HCT116 (cell line): ENCODE measurements around the gene RBM25. TPM values are rescaled to one million over a fixed set of nuclear protein-coding genes. Genes with fewer than 3 reads are reported as not detected.
A peak's percentile ranks its signal among the peaks of the same experiment; 100 is the strongest.

Experiments
- ATAC-seq: fragments of 200-7000 bp; cut with Tn5 transposase; 2 replicates; pipeline ENCODE4 v1.9.1; 2020; ENCODE audit warnings: mild to moderate bottlenecking, moderate library complexity
- BruUV-seq: library from RNA; stranded (reverse); fragments of 400-500 nt; replicated peaks from 2 replicates; lab custom pipeline; 2021; lab: Mats Ljungman, UMichigan
- CTCF ChIA-PET: fragments of 300-600 bp; sonication (Branson Sonifier 250); formaldehyde crosslinking; loops from one replicate; lab custom pipeline; 2021; ENCODE audit warnings: antibody characterized with exemption; lab: Charles Lee
- POLR2A ChIA-PET: fragments of 300-600, 350-600 bp; sonication (Branson Sonifier 250); formaldehyde crosslinking; loops from one replicate; lab custom pipeline; 2021; ENCODE audit warnings: antibody characterized with exemption; lab: Charles Lee
- RAD21 ChIA-PET, 2 experiments: fragments of 300-600 bp; sonication (Branson Sonifier 250); formaldehyde crosslinking; loops; one replicate each; lab custom pipeline; 2023; ENCODE audit warnings: low total read pairs in 2 of 2; ENCODE audit not compliant: uncharacterized antibody in 2 of 2, unreplicated experiment in 2 of 2, low non-redundant PET in 1 of 2; lab: Charles Lee
- DNase-seq: peaks from one replicate; pipeline ENCODE4 v3.0.0-alpha.2; 2010; ENCODE audit warnings: low read depth, low spot score
- H2AFZ ChIP-seq: fragments of 200-600 bp; shearing (Covaris generic), sonication (generic); 2 replicates; pipeline ENCODE4 v1.6.1; 2017; ENCODE audit warnings: low read depth, mixed run types, mixed read lengths, antibody characterized with exemption, low read length; ENCODE audit not compliant: poor library complexity, severe bottlenecking
- H3K27ac ChIP-seq: 2 replicates; pipeline ENCODE4 v1.5.1; 2012; ENCODE audit warnings: low read depth, low read length
- H3K27me3 ChIP-seq: fragments of 200-600 bp; sonication (generic); 2 replicates; pipeline ENCODE4 v1.6.1; 2016; ENCODE audit warnings: mixed run types, low read length, mixed read lengths; ENCODE audit not compliant: insufficient read depth
- H3K36me3 ChIP-seq, 2 experiments: fragments of 200-500 bp in 1 of 2; fragments of 200-600 bp in 1 of 2; sonication (Bioruptor generic) in 1 of 2; sonication (generic) in 1 of 2; 2 replicates each; pipeline versions ENCODE4 v1.5.1 to v1.6.1; 2014 to 2016; ENCODE audit warnings: low read length in 2 of 2, inconsistent platforms in 1 of 2, mixed read lengths in 1 of 2, mixed run types in 1 of 2; ENCODE audit not compliant: insufficient read depth in 2 of 2, control insufficient read depth in 1 of 2
- H3K4me1 ChIP-seq, 2 experiments: fragments of 200-600 bp in 1 of 2; sonication (generic) in 1 of 2; 2 replicates each; pipeline versions ENCODE4 v1.5.1 to v1.6.1; 2012 to 2017; ENCODE audit warnings: low read length in 2 of 2, inconsistent platforms in 1 of 2, mild to moderate bottlenecking in 1 of 2, mixed read lengths in 1 of 2, mixed run types in 1 of 2, moderate library complexity in 1 of 2; ENCODE audit not compliant: insufficient read depth in 2 of 2, control insufficient read depth in 1 of 2
- H3K4me2 ChIP-seq: fragments of 200-600 bp; sonication (generic); 2 replicates; pipeline ENCODE4 v1.6.1; 2017; ENCODE audit warnings: mixed run types, low read length, mixed read lengths
- H3K4me3 ChIP-seq, 2 experiments: fragments of 200-600 bp in 1 of 2; sonication (generic) in 1 of 2; replicated peaks in 1 of 2; 2 replicates each; pipeline ENCODE4 v1.5.1; 2011 to 2016; ENCODE audit warnings: low read length in 2 of 2, control low read depth in 1 of 2, low read depth in 1 of 2, mild to moderate bottlenecking in 1 of 2, mixed read lengths in 1 of 2, mixed run types in 1 of 2
- H3K79me2 ChIP-seq: fragments of 200-600 bp; sonication (generic); 2 replicates; pipeline ENCODE4 v1.6.1; 2017; ENCODE audit warnings: mild to moderate bottlenecking, mixed run types, low read length, moderate library complexity, mixed read lengths; ENCODE audit not compliant: insufficient read depth
- H3K9ac ChIP-seq: fragments of 200-600 bp; sonication (generic); 2 replicates; pipeline ENCODE4 v1.6.1; 2016; ENCODE audit warnings: low read length, mixed read lengths
- H3K9me2 ChIP-seq: fragments of 200-600 bp; sonication (generic), shearing (Covaris generic); 2 replicates; pipeline ENCODE4 v1.6.1; 2017; ENCODE audit warnings: mixed run types, mild to moderate bottlenecking, moderate library complexity; ENCODE audit not compliant: insufficient read depth
- H3K9me3 ChIP-seq, 2 experiments: fragments of 200-500 bp in 1 of 2; fragments of 200-600 bp in 1 of 2; sonication (Bioruptor generic) in 1 of 2; sonication (generic) in 1 of 2; 2 replicates each; pipeline ENCODE4 v1.6.1; 2014 to 2017; ENCODE audit warnings: low read length in 2 of 2, mixed read lengths in 2 of 2, inconsistent platforms in 1 of 2, low read depth in 1 of 2, mild to moderate bottlenecking in 1 of 2, mixed run types in 1 of 2, moderate library complexity in 1 of 2; ENCODE audit not compliant: control insufficient read depth in 1 of 2, insufficient read depth in 1 of 2
- H4K20me1 ChIP-seq: fragments of 200-600 bp; sonication (generic), shearing (Covaris generic); 2 replicates; pipeline ENCODE4 v1.6.1; 2017; ENCODE audit warnings: mixed run types, mild to moderate bottlenecking, moderate library complexity; ENCODE audit not compliant: insufficient read depth
- CBX3 ChIP-seq: IDR thresholded peaks from 2 replicates; pipeline ENCODE4 v1.6.1; 2012; ENCODE audit warnings: low read depth
- CEBPB ChIP-seq: IDR thresholded peaks from 2 replicates; pipeline ENCODE4 v1.6.1; 2012; ENCODE audit warnings: low read depth
- ELF1 ChIP-seq: IDR thresholded peaks from 2 replicates; pipeline ENCODE4 v1.6.1; 2012; ENCODE audit warnings: low read depth, borderline replicate concordance
- FOSL1 ChIP-seq: IDR thresholded peaks from 2 replicates; pipeline ENCODE4 v1.6.1; 2012; ENCODE audit warnings: low read depth
- MAX ChIP-seq: IDR thresholded peaks from 2 replicates; pipeline ENCODE4 v1.6.1; 2012
- POLR2AphosphoS5 ChIP-seq: IDR thresholded peaks from 2 replicates; pipeline ENCODE4 v1.6.1; 2011; ENCODE audit warnings: mild to moderate bottlenecking, low read depth, low read length, moderate library complexity
- RAD21 ChIP-seq: IDR thresholded peaks from 2 replicates; pipeline ENCODE4 v1.6.1; 2012; ENCODE audit warnings: low read depth, mild to moderate bottlenecking
- REST ChIP-seq: IDR thresholded peaks from 2 replicates; pipeline ENCODE4 v1.6.1; 2012; ENCODE audit warnings: low read depth
- SRF ChIP-seq: IDR thresholded peaks from 2 replicates; pipeline ENCODE4 v1.6.1; 2012; ENCODE audit warnings: low read depth
- TCF7L2 ChIP-seq: IDR thresholded peaks from 2 replicates; pipeline ENCODE4 v1.7.0; 2011; ENCODE audit warnings: borderline replicate concordance, inconsistent platforms; ENCODE audit not compliant: insufficient read depth, insufficient read length; ENCODE audit errors: extremely low read depth
- YY1 ChIP-seq: IDR thresholded peaks from 2 replicates; pipeline ENCODE4 v1.6.1; 2011; ENCODE audit warnings: low read length, low read depth, moderate library complexity, mild to moderate bottlenecking; ENCODE audit not compliant: insufficient replicate concordance; ENCODE audit errors: extremely low read depth
- ZFX ChIP-seq: fragments of 450-650 bp; IDR thresholded peaks from 2 replicates; pipeline ENCODE4 v1.6.1; 2017
- ZNF274 ChIP-seq: fragments of 200-500 bp; sonication (Bioruptor generic); IDR thresholded peaks from 2 replicates; pipeline ENCODE4 v1.6.1; 2014; ENCODE audit warnings: mild to moderate bottlenecking, low read depth, low read length, inconsistent platforms
- intact Hi-C: fragments of 100-400 bp; cut with micrococcal nuclease; formaldehyde crosslinking; loops from 2 replicates; pipeline ENCODE4 v1.10.0; 2022
- total RNA-seq: library from RNA; stranded (reverse); gene quantifications from one replicate; pipeline ENCODE4 v1.2.1, GENCODE V29; 2021; ENCODE audit not compliant: unreplicated experiment

The RBM25 gene
- total RNA-seq, 1 experiment from 2014 or later = 80.1 TPM

DNA sequence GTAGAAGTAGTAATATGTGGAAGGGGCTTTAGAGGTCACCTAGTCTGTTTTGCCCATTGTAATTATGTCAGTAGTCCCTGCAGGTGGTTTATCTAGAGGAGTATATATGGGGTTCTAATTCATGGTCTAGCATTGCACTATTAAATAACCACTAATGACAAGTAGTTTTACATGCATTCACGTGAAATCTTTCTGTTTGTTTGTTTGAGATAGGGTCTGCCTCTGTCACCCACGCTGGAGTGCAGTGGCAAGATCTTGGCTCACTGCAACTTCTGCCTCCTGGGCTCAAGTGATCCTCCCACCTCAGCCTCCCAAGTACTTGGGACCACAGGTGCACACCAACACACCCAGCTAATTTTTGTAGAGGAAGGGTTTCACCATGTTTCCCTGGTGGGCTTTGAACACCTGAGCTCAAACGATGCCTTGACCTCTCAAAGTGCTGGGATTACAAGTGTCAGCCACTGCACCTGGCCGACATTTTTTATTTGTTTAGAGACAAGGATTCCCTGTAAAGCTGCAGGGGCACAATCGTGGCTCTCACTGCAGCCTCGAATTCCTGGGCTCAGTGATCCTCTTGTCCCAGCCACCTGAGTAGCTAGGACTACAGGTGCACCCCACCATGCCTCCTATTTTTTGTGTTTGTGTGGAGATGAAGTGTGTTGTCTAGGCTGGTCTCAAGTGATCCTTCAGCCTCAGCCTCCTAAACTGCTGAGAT is 66.0 kb downstream of the RBM25 start:
- intact Hi-C loops = loop anchor here (5.0 kb wide), 1 partner anchor 47 kb away; no protein-coding TSS in a partner anchor
- no peak for DNase-seq
- Histone ChIP-seq H2AFZ (no peak overlapping the region), H3K27ac (no peak overlapping the region), H3K27me3 (no peaks in the 10 kb centered on the region), H3K79me2 (peaks cover 16% of the 10 kb centered on the region), H3K9me2 (no peaks in the 10 kb centered on the region), H3K4me3 (no peak overlapping the region), H3K9me3 (no peaks in the 10 kb centered on the region), H4K20me1 (peaks cover 7% of the 10 kb centered on the region; the same call in 1 of the 2 replicates), H3K9ac (no peak overlapping the region), H3K4me2 (no peak overlapping the region), H3K4me1 (no peaks in the 10 kb centered on the region), H3K36me3 (peaks cover 27 to 28% of the 10 kb centered on the region in 2 experiments)
- 0 out of 2 replicates have a peak, but pooled peaks have one; percentile 9 for ATAC-seq
- no peak for TF ChIP-seq ELF1
- TF ChIP-seq ZNF274 = no peak
- no peak for TF ChIP-seq SRF
- TF ChIP-seq TCF7L2 = no peak
- no peak for TF ChIP-seq REST
- TF ChIP-seq FOSL1 = no peak
- no peak for TF ChIP-seq ZFX
- TF ChIP-seq CBX3 = no peak
- no peak for TF ChIP-seq YY1
- no peak for TF ChIP-seq POLR2AphosphoS5
- no peak for TF ChIP-seq MAX
- no peak for TF ChIP-seq CEBPB
- no peak for TF ChIP-seq RAD21
- BruUV-seq = no TSS peak
- RAD21 ChIA-PET = no interaction called here
- CTCF ChIA-PET = no interaction called here
- POLR2A ChIA-PET = no interaction called here
